Body of pancreas (tissue), 4 donors: ENCODE results near the gene COX5A. TPM values are rescaled to one million over a fixed set of nuclear protein-coding genes. Genes with fewer than 3 reads are reported as not detected.
A peak's percentile ranks its signal among the peaks of the same experiment; 100 is the strongest.

Experiments
- ATAC-seq: fragments of 150-250 bp; one replicate; pipeline ENCODE4 v1.9.1; 2016
- DNase-seq, 4 donors: peaks; one replicate each; pipeline ENCODE4 v3.0.0-alpha.2; 2019
- H3K27ac ChIP-seq, 4 donors: fragments of 200-600 bp; sonication (generic); 1 replicate in 3 of 4; 2 replicates in 1 of 4; pipeline versions ENCODE4 v1.5.1 to v1.6.1; 2016 to 2019; ENCODE audit warnings: mild to moderate bottlenecking in 1 of 4, mixed read lengths in 1 of 4, moderate library complexity in 1 of 4
- H3K27me3 ChIP-seq, 2 donors: fragments of 200-600 bp; sonication (generic); one replicate each; pipeline ENCODE4 v1.6.0; 2016; ENCODE audit warnings: mild to moderate bottlenecking in 1 of 2
- H3K36me3 ChIP-seq, 2 donors: fragments of 200-600 bp; sonication (generic); replicated peaks in 1 of 2; 2 replicates each; pipeline ENCODE4 v1.5.1; 2016; ENCODE audit warnings: low read depth in 2 of 2; ENCODE audit not compliant: insufficient read depth in 1 of 2
- H3K4me1 ChIP-seq: fragments of 200-600 bp; sonication (generic); one replicate; pipeline ENCODE4 v1.6.0; 2016
- H3K4me3 ChIP-seq, 2 donors: fragments of 200-600 bp; sonication (generic); 1 replicate in 1 of 2; 2 replicates in 1 of 2; pipeline ENCODE4 v1.5.1; 2016 to 2019
- H3K9me3 ChIP-seq, 3 donors: fragments of 200-600 bp; sonication (generic); 1 replicate in 2 of 3; 2 replicates in 1 of 3; pipeline ENCODE4 v1.5.1; 2016
- POLR2A ChIP-seq, 3 donors: fragments of 450-650 bp; IDR thresholded peaks; one replicate each; pipeline ENCODE4 v1.6.1; 2016; ENCODE audit warnings: antibody characterized with exemption in 3 of 3, mild to moderate bottlenecking in 2 of 3
- WGBS, 2 donors: methylation state at CpG; one replicate each; pipeline ENCODE4 v1.1.5; 2017; 5-methylcytosine and 5-hydroxymethylcytosine counted together
- intact Hi-C: fragments of 100-400 bp; cut with DNase I; formaldehyde crosslinking; loops from one replicate; pipeline ENCODE4 v1.15.1; 2023
- total RNA-seq, 2 donors: library from RNA; depleted of rRNA; stranded (reverse); fragments of >200 nt; gene quantifications; one replicate each; pipeline ENCODE4 v1.1.0, GENCODE V29; 2016
- TF ChIP-seq, protein P1 (sequence below), 7 experiments: fragments of 450-650 bp in 4 of 7; fragments of 200-600 bp in 3 of 7; sonication (generic) in 3 of 7; IDR thresholded peaks; one replicate each; pipeline ENCODE4 v1.5.1; 2016 to 2019; ENCODE audit warnings: antibody characterized with exemption in 7 of 7

The COX5A gene
- total RNA-seq, 2 donors from 2014 or later = 50.1 to 61.5 TPM

DNA sequence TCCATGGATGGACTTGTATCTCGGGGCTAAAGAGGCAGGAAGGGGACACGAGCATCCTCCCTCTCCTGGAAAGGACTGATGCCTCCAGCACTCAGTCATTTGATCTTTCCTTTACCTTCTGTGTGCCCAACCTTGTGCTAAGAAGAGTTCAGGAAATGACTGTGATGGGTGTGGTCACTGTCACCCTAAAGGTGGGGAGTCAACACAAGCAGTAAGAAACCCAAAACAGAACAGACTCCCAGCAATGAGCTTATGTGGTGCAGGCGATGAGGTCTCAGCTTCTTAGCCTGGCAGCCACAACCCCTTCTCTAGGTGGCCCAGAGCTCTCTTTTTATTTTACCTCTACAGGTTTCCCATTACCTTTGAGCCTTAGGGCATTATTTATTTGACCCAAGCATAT, 44.2 kb downstream of the COX5A start:
- DNase-seq = no peak
- ATAC-seq = no peak
- intact Hi-C loops = no loop called here
- no peaks in the 10 kb centered on the region for H3K27me3 ChIP-seq
- H3K4me1 ChIP-seq = peaks cover 38% of the 10 kb centered on the region
- no peaks in the 10 kb centered on the region for H3K36me3 ChIP-seq
- H3K9me3 ChIP-seq = no peaks in the 10 kb centered on the region
- 81 to 93% methylated on average over 3 of the region's 3 CpGs for WGBS, 2 donors
- no peak overlapping the region for H3K4me3 ChIP-seq
- no peak overlapping the region for H3K27ac ChIP-seq
- TF ChIP-seq, protein P1, sequence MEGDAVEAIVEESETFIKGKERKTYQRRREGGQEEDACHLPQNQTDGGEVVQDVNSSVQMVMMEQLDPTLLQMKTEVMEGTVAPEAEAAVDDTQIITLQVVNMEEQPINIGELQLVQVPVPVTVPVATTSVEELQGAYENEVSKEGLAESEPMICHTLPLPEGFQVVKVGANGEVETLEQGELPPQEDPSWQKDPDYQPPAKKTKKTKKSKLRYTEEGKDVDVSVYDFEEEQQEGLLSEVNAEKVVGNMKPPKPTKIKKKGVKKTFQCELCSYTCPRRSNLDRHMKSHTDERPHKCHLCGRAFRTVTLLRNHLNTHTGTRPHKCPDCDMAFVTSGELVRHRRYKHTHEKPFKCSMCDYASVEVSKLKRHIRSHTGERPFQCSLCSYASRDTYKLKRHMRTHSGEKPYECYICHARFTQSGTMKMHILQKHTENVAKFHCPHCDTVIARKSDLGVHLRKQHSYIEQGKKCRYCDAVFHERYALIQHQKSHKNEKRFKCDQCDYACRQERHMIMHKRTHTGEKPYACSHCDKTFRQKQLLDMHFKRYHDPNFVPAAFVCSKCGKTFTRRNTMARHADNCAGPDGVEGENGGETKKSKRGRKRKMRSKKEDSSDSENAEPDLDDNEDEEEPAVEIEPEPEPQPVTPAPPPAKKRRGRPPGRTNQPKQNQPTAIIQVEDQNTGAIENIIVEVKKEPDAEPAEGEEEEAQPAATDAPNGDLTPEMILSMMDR (IDR thresholded peaks at IDR 0.05) = no peak
- TF ChIP-seq POLR2A (IDR thresholded peaks at IDR 0.05) = no peak

GRCh38 chr15:74892931-74893330, 44.9 kb downstream of the COX5A start:
- ATAC-seq (no peak), DNase-seq (no peak)
- Histone ChIP-seq H3K4me1 (peaks cover 38% of the 10 kb centered on the region), H3K9me3 (no peaks in the 10 kb centered on the region), H3K4me3 (no peak overlapping the region), H3K27ac (peak overlapping the region in 1 of 4 donors; percentile 82), H3K36me3 (no peaks in the 10 kb centered on the region), H3K27me3 (no peaks in the 10 kb centered on the region)
- no peak for TF ChIP-seq POLR2A (IDR thresholded peaks at IDR 0.05)
- TF ChIP-seq, protein P1 (IDR thresholded peaks at IDR 0.05) = no peak
- intact Hi-C loops = no loop called here
- WGBS, 2 donors = 57 to 70% methylated on average over 2 of the region's 2 CpGs

GRCh38 chr15:74892313-74892712, 45.6 kb downstream of the COX5A start:
- Histone ChIP-seq H3K36me3 (no peaks in the 10 kb centered on the region), H3K4me3 (no peak overlapping the region), H3K9me3 (no peaks in the 10 kb centered on the region), H3K27ac (peak overlapping the region in 3 of 4 donors; percentile 50 to 85 (median 82)), H3K27me3 (no peaks in the 10 kb centered on the region), H3K4me1 (peaks cover 38% of the 10 kb centered on the region)
- WGBS, 2 donors = 28 to 42% methylated on average over 3 of the region's 3 CpGs
- ATAC-seq = peak; percentile 15
- peak; percentile 50 to 79 (median 75) for DNase-seq
- intact Hi-C loops = no loop called here
- TF ChIP-seq, protein P1 (IDR thresholded peaks at IDR 0.05) = peak in 3 of 7 experiments; percentile 9 to 21 (median 17)
- no peak for TF ChIP-seq POLR2A (IDR thresholded peaks at IDR 0.05)

DNA sequence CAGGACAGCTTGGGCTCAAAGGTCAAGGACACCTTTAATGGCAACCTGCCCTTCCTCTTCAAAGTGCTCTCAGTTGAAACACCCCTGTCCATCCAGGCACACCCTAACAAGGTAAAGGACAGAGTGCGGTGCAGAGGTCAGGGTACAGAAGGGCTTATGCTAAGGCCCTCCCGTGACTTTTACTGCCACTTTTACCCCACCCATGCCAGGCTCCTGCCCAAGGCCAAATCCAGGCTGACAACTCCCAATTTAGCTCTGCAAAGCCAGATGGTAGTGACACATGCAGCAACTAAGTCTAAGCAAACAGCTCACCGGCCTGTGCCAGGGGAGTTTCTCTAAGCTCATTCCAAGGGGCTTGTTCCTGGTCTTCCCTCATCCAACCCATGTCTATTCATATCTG, 46.4 kb downstream of the COX5A start:
- DNase-seq (peak; percentile 33 to 75 (median 71)), ATAC-seq (peak; percentile 21)
- WGBS, 2 donors = 45 to 47% methylated on average over 3 of the region's 3 CpGs
- H3K27me3 ChIP-seq = no peaks in the 10 kb centered on the region
- H3K27ac ChIP-seq = peak overlapping the region in 3 of 4 donors; percentile 50 to 85 (median 82)
- no peaks in the 10 kb centered on the region for H3K36me3 ChIP-seq
- no peak overlapping the region for H3K4me3 ChIP-seq
- no peaks in the 10 kb centered on the region for H3K9me3 ChIP-seq
- TF ChIP-seq, protein P1 (IDR thresholded peaks at IDR 0.05) = no peak
- TF ChIP-seq POLR2A (IDR thresholded peaks at IDR 0.05) = no peak
- H3K4me1 ChIP-seq = peaks cover 38% of the 10 kb centered on the region
- intact Hi-C loops = no loop called here

GRCh38 chr15:74890665-74890960, 47.3 kb downstream of the COX5A start:
- H3K36me3 ChIP-seq = no peaks in the 10 kb centered on the region
- no peaks in the 10 kb centered on the region for H3K27me3 ChIP-seq
- no peak for ATAC-seq
- H3K9me3 ChIP-seq = no peaks in the 10 kb centered on the region
- H3K4me1 ChIP-seq = peaks cover 38% of the 10 kb centered on the region
- H3K4me3 ChIP-seq = peak overlapping the region; percentile 80 to 98
- TF ChIP-seq, protein P1 (IDR thresholded peaks at IDR 0.05) = no peak
- no peak for TF ChIP-seq POLR2A (IDR thresholded peaks at IDR 0.05)
- intact Hi-C loops = no loop called here
- WGBS, 2 donors = 0% methylated on average over 1 of the region's 1 CpG
- DNase-seq = no peak
- H3K27ac ChIP-seq = peak overlapping the region; percentile 72 to 85 (median 78)
